SKM-1 (cell line): Measurements from ENCODE around the gene ITGA3.

ENCODE experiments used
- DNase-seq: peaks from one replicate; lab custom pipeline; 2025; ENCODE audit not compliant: unreplicated experiment; lab: John Stamatoyannopoulos, UW

ITGA3 gene

DNA sequence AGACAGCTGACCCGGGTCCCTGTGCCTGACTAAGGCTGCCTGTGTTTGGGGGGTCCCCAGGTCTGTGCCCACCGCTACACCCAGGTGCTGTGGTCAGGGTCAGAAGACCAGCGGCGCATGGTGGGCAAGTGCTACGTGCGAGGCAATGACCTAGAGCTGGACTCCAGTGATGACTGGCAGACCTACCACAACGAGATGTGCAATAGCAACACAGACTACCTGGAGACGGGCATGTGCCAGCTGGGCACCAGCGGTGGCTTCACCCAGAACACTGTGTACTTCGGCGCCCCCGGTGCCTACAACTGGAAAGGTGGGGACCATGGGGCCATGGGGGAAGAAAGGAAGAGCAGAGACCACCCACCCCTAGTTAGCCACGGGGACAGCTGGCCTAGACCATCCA lies 12.1 kb downstream of the ITGA3 start:
- no peak for DNase-seq

DNA sequence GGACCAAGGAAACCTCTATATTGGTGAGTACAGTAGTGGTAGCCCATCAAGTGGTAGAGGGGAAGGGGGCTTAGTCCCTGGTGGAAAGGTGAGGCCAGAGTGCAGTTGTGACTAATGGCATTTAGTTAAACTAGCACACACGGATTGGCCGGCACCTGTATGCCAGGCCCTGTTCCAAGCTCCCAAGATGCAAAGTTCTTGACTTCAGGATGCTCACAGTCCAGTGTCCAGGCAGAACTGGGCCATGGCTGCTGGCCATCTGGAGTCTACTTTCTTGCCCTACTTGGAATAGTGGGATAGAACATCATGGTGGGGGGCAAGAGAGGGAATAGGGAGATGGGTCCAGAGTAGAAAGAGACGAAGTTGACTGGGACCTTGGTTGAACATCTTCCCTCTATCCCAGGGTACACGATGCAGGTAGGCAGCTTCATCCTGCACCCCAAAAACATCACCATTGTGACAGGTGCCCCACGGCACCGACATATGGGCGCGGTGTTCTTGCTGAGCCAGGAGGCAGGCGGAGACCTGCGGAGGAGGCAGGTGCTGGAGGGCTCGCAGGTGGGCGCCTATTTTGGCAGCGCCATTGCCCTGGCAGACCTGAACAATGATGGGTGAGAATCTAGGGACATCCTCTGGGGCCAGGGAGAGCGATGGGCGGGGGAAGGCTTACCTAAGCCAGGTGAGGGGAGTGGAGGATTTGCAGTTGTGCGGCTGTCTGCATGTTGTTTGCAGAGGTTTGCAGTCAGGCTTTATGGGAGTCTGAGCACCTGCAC lies 15.2 kb downstream of the ITGA3 start:
- no peak for DNase-seq

DNA sequence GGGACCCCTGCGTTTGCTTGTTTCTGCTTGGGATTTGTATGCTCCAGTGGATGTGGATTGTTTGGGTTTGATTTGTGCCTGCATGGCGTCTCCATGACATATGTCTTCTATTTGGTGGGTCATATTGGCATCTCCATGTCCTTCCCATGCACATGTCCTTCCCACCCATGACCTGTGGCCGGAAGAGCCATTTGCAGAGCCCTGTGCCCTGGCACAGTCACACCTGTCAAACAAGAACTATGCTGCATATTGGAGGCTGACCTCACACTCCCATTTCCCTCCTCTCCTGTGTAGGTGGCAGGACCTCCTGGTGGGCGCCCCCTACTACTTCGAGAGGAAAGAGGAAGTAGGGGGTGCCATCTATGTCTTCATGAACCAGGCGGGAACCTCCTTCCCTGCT lies 15.8 kb downstream of the ITGA3 start:
- DNase-seq = no peak

DNA sequence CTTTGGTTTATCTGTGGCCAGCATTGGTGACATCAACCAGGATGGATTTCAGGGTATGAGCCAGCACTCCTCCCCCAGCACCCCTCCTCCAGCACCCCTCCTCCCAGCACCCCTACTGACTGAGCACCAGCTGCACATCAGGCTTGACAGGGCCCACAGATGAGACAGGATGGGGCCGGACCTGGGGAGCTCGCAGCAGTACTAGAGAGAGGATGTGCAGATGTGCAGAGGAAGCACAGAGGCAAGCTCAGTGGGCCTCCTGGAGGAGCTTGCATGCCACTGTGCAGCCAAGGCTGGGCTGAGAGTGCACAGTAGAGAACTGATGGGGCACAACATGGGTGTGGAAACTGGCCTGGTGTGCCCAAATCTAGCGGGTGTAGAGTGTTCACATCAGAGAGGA lies 16.2 kb downstream of the ITGA3 start:
- no peak for DNase-seq

DNA sequence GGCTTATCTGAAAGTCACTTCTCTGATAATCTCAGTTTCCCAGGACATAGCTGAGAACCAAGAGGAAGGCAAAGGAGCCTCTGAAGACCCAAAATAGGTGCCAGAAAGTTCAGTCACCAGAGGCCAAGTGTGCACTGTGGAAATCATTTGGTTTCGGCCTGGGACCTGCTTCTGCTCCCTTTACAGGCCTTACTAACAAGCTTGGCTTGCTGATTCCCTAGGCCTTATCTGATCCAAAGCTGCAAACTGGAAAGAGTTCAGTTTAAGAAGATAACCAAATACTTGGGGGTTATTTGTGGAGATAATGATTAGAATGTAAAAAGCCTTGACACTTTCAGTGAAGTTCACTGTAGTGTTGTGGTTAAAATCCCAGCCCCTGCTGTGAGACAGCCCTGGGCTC lies 17.0 kb downstream of the ITGA3 start:
- no peak for DNase-seq

DNA sequence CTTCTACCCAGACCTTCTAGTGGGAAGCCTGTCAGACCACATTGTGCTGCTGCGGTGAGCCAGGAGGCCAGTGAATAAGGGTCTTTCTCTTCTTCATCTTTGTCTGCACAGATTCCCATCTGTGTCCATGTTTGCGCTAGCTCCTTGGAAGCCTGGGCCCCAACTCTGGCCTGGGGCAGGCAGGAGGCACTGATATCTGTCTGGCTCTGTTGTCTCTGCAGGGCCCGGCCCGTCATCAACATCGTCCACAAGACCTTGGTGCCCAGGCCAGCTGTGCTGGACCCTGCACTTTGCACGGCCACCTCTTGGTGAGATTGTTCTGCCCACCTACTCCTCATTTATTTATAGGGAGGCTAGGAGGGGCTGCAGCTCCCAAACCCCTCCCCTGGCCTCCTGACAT lies 18.3 kb downstream of the ITGA3 start:
- no peak for DNase-seq

DNA sequence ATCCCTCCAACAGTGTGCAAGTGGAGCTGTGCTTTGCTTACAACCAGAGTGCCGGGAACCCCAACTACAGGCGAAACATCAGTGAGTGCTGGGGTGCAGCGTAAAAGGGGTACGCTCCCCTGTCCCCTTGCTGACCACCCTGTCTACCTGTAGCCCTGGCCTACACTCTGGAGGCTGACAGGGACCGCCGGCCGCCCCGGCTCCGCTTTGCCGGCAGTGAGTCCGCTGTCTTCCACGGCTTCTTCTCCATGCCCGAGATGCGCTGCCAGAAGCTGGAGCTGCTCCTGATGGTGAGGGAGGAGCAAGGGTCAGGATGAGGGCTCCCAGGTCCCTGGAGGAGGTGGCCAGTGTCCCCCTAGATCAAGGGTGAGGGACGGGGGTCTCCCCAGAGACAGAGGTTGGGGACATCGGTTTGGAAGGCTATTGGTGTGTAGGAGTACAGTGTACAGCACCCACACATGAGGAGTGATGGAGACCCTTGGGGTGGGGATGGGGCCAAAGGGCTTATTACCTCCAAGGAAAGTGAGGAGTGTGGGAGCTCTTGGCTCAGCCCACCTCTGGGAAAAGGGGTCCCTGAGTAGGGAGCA lies 19.6 kb downstream of the ITGA3 start:
- no peak for DNase-seq

DNA sequence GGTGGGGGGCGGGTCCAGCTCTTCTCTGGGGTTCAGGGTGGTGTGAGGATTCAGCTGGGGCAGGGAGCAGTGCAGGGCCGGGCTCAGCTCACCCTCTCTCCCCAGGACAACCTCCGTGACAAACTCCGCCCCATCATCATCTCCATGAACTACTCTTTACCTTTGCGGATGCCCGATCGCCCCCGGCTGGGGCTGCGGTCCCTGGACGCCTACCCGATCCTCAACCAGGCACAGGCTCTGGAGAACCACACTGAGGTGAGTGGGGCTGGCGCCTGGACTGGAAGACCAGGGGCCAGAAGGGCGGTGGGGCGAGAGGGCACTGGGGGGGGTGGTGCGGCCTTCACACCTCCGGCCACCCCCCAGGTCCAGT lies 20.3 kb downstream of the ITGA3 start:
- DNase-seq = no peak

DNA sequence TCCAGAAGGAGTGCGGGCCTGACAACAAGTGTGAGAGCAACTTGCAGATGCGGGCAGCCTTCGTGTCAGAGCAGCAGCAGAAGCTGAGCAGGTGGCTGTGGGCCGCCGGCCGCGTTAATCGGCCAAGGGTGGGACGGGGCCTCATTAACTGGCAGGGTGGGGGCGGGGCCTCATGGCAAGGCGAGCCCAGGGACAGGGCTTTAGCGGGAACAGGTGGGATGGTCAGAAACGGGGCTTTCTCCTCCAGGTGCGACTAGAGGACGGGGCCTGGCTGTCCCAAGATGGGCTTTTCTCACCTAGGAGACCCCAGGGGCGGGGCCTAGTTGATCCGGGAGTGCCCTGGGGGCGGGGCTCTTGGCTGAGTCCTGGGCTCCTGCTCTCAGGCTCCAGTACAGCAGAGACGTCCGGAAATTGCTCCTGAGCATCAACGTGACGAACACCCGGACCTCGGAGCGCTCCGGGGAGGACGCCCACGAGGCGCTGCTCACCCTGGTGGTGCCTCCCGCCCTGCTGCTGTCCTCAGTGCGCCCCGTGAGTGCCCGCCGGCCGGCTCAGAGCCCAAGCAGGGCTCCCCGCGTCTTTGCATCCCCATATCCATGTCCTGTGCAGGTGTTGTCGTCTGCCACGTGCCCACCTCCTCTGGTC lies 20.8 kb downstream of the ITGA3 start:
- no peak for DNase-seq

DNA sequence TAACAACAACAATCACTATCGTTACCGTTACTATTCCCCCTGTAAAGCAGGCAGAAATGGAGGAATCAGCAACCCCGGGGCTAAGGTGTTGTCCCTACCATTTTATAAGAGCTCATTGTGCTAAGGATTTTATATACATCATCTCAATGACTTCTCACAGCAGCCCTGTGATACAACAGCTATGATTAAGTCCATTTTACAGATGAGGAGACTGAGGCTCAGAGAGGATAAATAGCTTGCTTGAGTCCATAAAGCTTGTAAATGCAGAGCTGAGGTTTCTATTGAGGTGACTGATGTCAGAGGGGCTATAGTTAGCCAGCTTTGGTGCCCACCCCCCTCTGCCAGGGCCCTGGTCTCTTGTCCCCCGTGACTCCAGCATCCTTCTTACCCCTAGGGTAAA lies 22.5 kb downstream of the ITGA3 start:
- DNase-seq = no peak

DNA sequence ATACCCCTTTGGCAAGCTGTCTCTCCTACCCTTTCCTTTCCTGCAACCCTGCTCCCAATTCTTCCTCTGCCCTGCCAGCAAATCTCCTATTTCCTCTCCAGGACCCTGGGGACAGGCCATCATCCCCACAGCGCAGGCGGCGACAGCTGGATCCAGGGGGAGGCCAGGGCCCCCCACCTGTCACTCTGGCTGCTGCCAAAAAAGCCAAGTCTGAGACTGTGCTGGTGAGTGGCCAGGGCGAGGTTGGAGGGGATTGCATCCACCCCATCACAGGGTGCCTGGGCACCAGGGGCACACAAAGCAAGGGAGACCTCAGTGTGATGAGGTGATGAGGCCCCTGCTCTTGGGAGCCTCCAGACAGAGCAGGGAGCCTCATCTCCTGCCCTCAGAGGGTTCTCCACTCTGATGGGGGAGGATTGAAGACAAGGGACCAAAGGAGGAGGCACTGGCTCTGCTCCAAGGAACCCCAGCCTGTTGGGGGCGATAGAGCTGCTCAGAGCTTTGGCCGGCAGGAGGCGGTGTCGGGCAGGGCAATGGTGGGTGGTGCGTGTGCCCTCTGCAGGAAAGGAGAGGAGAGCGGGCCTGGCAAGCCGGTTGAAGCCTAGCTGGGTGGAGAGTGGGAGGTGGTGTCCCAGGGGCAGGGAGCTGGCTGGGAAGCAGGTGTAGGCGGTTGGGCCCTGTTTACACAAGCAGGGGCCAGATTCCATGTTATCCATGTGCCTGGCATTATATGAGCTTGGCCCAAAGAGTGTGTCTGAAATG lies 23.6 kb downstream of the ITGA3 start:
- DNase-seq = peak; percentile 53

DNA sequence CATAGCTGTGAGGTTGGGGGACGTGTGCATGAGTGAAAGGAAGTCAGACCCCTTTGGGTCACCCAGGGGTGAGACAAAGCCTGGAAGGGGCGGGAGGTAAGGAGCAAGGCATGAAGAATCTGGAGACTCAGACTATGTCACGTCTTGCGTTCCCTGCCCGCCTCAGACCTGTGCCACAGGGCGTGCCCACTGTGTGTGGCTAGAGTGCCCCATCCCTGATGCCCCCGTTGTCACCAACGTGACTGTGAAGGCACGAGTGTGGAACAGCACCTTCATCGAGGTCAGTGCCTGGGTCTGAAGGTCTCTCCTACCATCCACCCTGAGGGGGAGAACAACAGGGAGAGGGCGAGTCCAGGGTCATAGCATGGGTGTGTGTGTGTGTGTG lies 24.2 kb downstream of the ITGA3 start:
- no peak for DNase-seq

DNA sequence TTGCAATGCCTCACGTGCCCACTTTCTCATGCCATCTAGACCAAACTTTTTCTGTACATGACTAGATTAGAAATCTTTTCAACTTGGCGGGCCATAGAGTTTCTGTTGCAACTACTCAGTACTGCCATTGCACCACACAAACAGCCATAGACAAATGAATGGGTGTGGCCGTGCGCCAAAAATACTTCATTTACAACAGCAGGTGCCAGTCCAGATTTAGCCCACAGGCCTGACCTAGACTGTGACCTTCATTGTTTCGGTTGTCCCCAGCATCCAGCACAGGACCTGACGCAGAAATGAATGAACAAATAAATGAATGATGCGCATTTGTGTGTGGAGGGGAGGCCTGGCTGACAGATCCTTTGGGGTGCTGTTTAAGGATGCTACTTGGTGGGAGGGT lies 24.9 kb downstream of the ITGA3 start:
- no peak for DNase-seq

DNA sequence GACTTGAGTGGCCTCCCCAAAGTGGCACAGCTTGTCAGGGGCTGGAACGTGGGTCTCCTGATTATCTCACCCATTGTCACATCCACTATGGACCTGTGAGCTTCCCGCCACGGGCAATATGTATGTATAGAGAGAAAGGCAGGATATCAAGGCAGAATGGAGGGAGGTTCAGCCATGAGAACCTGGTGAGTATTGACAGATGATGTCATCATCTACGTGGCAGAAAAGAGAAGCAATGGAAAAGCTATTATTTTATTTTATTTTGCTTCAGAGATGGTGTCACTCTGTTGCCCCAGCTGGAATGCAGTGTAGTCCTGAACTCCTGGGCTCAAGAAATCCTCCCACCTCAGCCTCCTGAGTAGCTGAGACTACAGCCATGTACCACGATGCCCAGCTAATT lies 25.8 kb downstream of the ITGA3 start:
- DNase-seq = no peak

DNA sequence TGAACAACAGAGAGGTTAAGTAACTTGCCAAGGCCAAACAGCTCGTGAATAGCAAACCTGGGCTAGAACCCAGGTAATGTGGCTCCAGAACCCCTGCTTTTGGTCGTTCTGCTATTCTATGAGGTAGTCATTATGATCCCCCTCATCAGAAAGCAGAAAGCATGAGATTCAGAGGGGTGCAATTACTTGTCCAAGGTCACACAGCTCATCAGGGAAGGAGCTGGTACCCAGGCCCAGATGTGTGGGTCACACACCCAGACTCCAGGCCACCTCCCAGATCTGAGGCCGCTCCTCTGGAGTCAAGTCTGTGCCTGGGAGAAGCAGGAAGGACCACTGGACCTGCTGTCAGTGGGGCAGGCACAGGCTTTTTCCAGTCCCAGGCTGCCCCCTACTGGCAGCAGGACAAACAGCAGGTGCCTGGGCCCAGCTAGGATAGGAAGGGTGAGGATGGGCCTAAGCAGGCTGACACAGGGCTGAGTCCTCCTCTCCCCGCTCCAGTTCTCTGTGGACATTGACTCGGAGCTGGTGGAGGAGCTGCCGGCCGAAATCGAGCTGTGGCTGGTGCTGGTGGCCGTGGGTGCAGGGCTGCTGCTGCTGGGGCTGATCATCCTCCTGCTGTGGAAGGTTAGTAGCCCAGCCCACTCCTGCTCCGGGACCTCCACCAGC lies 31.5 kb downstream of the ITGA3 start:
- peak; percentile 38 for DNase-seq

DNA sequence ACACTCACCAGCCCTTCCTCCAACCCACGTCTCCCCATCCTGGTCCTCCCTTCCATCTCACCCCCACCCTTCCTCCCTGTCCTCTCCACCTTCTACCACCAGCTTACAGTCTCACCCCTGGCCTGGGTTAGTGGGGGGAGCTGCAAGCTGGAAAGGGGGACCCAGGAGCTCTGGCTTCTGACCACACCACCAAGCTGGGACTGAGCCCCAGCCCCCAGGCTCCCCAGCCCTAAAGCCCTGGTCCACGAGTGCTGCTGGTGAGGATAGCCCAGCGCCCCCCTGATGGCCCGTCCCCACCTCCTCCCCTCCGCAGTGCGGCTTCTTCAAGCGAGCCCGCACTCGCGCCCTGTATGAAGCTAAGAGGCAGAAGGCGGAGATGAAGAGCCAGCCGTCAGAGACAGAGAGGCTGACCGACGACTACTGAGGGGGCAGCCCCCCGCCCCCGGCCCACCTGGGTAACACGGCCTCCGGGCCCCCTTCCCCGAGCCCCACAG lies 32.0 kb downstream of the ITGA3 start:
- DNase-seq = no peak

DNA sequence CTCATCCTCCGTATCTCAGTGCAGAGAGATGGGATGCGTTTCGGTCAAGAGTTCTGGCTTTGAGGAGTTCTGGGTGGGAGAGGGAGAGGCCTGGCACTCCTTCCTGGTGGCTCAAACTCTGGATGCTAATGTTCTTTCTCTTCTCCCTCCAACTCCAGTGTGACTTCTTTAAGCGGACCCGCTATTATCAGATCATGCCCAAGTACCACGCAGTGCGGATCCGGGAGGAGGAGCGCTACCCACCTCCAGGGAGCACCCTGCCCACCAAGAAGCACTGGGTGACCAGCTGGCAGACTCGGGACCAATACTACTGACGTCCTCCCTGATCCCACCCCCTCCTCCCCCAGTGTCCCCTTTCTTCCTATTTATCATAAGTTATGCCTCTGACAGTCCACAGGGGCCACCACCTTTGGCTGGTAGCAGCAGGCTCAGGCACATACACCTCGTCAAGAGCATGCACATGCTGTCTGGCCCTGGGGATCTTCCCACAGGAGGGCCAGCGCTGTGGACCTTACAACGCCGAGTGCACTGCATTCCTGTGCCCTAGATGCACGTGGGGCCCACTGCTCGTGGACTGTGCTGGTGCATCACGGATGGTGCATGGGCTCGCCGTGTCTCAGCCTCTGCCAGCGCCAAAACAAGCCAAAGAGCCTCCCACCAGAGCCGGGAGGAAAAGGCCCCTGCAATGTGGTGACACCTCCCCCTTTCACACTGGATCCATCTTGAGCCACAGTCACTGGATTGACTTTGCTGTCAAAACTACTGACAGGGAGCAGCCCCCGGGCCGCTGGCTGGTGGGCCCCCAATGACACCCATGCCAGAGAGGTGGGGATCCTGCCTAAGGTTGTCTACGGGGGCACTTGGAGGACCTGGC lies 33.3 kb downstream of the ITGA3 start:
- no peak for DNase-seq

DNA sequence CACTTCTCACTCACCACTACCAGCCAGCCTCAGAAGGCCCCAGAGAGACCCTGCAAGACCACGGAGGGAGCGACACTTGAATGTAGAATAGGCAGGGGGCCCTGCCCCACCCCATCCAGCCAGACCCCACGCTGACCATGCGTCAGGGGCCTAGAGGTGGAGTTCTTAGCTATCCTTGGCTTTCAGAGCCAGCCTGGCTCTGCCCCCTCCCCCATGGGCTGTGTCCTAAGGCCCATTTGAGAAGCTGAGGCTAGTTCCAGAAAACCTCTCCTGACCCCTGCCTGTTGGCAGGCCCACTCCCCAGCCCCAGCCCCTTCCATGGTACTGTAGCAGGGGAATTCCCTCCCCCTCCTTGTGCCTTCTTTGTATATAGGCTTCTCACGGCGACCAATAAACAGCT lies 34.2 kb downstream of the ITGA3 start:
- DNase-seq = no peak

DNA sequence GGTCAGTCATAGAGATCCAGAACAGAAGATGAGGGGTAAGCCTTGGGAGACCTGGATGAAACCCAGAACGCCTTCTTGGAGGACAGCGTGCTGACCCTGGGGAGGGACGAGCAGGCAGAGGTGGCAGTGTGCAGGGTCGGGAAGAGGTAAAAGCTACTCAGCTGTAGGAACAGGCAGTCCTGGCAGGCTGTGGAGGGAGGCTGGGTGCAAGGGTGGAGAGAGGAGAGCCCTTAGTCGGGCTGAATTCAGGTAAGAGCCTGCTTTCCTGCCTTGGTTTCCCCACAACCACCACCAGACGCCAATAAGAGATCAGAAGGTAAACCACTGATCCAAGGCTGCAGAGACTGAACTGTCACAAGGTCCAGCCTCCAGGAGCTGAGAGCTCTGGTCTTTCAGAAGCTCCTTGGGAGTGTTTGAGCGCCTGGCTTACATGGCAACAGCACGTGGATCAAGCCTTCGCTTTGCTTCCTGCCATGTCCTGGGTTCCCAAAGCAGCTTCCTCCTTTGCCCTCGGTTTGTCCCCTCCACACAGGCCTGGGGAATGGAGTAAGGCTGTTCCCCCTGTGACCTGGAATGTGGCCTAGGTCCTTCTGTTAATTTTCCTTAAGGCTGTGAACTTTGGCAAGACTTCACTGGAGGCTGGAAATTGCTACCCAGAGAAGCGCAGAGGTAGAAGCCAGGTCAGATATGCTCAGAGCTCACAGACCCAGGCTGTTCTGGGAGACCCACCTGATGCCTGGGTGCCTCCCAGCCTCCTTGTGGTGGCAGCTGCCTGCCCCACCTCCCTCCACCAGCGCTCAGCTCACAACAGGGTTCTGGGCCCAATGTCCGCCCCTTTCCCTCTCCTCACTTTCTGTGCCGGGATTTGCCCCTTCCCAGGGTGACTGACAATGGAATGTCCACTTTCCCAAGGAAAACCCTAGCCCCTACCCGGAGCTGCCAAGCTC lies 35.3 kb downstream of the ITGA3 start:
- DNase-seq = no peak
